ENCODE data around the gene HRH4. TPM values are rescaled to one million over a fixed set of nuclear protein-coding genes. Genes with fewer than 3 reads are reported as not detected.

HRH4 gene
- total and polyA plus RNA-seq, 2 donors (not counting 3 experiments of a cell fraction or from before 2014, with no cell fraction given), result 0.03 TPM; not detected in 1

Small RNAs within 50 kb of the gene (small RNA-seq; reads per million reads assigned to genes)
- gene RF00019 (ENCODE audit: insufficient read depth, insufficient read length, low read depth, low replicate concordance), result not detected

Other genes starting within 250 kb of the HRH4 start
- 12.7 and 16.5 TPM in 2 replicates for gene OSBPL1A, start 62.8 kb upstream of the HRH4 start, total RNA-seq
- gene OSBPL1A, start 62.8 kb upstream of the HRH4 start, polyA plus RNA-seq, result 6.1 and 6.4 TPM in 2 replicates
- gene IMPACT, start 34.0 kb upstream of the HRH4 start, total RNA-seq, result 28.4 and 28.6 TPM in 2 replicates
- gene IMPACT, start 34.0 kb upstream of the HRH4 start, polyA plus RNA-seq, result 12.5 and 15.4 TPM in 2 replicates